ENCODE data around the gene TGOLN2. TPM values are rescaled to one million over a fixed set of nuclear protein-coding genes. Genes with fewer than 3 reads are reported as not detected.
"Not testable (repeated sequence)": the region's sequence is repeated elsewhere in the genome, so short reads cannot be mapped to it uniquely, and the experiment has no call there.

TGOLN2 gene
- total RNA-seq, 2 donors from 2014 or later: 58.6 to 67.0 TPM

GRCh38 chr2:85319796-85320195 is 8.0 kb downstream of the TGOLN2 start:
- Histone ChIP-seq H3K27me3 (ENCODE audit: control insufficient read depth, insufficient read depth, low read length, poor library complexity, severe bottlenecking) (no peaks in the 10 kb centered on the region), H3K9me3 (ENCODE audit: control insufficient read depth, low read length) (no peaks in the 10 kb centered on the region), H3K4me1 (ENCODE audit: control insufficient read depth, insufficient read depth, low read length) (no peaks in the 10 kb centered on the region), H3K9ac (ENCODE audit: extremely low read depth, low read length, poor library complexity, severe bottlenecking) (no peak overlapping the region), H3K36me3 (ENCODE audit: control insufficient read depth, insufficient read depth, low read length) (peaks cover 68% of the 10 kb centered on the region), H3K27ac (ENCODE audit: low read depth, low read length) (no peak overlapping the region), H3K4me3 (ENCODE audit: low read length) (no peak overlapping the region)
- 83 to 97% methylated on average over 2 to 4 of the region's 4 CpGs for WGBS, 2 experiments (ENCODE audit: insufficient coverage in 1 of 2, insufficient read length in 1 of 2)
- Mint-ChIP-seq H3K27me3 (ENCODE audit: insufficient read depth) (no peaks in the 10 kb centered on the region), H3K9me3 (no peaks in the 10 kb centered on the region), H3K4me1 (peaks cover under 1% of the 10 kb centered on the region), H3K27ac (no peak overlapping the region), H3K36me3 (ENCODE audit: low read depth) (peaks cover 69% of the 10 kb centered on the region), H3K4me3 (no peak overlapping the region)
- TF ChIP-seq, protein P1, sequence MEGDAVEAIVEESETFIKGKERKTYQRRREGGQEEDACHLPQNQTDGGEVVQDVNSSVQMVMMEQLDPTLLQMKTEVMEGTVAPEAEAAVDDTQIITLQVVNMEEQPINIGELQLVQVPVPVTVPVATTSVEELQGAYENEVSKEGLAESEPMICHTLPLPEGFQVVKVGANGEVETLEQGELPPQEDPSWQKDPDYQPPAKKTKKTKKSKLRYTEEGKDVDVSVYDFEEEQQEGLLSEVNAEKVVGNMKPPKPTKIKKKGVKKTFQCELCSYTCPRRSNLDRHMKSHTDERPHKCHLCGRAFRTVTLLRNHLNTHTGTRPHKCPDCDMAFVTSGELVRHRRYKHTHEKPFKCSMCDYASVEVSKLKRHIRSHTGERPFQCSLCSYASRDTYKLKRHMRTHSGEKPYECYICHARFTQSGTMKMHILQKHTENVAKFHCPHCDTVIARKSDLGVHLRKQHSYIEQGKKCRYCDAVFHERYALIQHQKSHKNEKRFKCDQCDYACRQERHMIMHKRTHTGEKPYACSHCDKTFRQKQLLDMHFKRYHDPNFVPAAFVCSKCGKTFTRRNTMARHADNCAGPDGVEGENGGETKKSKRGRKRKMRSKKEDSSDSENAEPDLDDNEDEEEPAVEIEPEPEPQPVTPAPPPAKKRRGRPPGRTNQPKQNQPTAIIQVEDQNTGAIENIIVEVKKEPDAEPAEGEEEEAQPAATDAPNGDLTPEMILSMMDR (conservative IDR thresholded peaks at IDR 0.05): no peak
- DNase-seq: no peak

GRCh38 chr2:85318222-85319074 is 9.3 kb downstream of the TGOLN2 start:
- no peaks in the 10 kb centered on the region for H3K4me1 Mint-ChIP-seq
- no peaks in the 10 kb centered on the region for H3K27me3 ChIP-seq (ENCODE audit: control insufficient read depth, insufficient read depth, low read length, poor library complexity, severe bottlenecking)
- 95% methylated on average over 7 to 11 of the region's 11 CpGs for WGBS, 2 experiments (ENCODE audit: insufficient coverage in 1 of 2, insufficient read length in 1 of 2)
- no peak overlapping the region for H3K9ac ChIP-seq (ENCODE audit: extremely low read depth, low read length, poor library complexity, severe bottlenecking)
- no peaks in the 10 kb centered on the region for H3K9me3 Mint-ChIP-seq
- H3K27ac ChIP-seq (ENCODE audit: low read depth, low read length): no peak overlapping the region
- no peak for DNase-seq
- H3K4me1 ChIP-seq (ENCODE audit: control insufficient read depth, insufficient read depth, low read length): no peaks in the 10 kb centered on the region
- H3K4me3 ChIP-seq (ENCODE audit: low read length): no peak overlapping the region
- H3K27me3 Mint-ChIP-seq (ENCODE audit: insufficient read depth): no peaks in the 10 kb centered on the region
- no peak overlapping the region for H3K4me3 Mint-ChIP-seq
- no peak overlapping the region for H3K27ac Mint-ChIP-seq
- no peaks in the 10 kb centered on the region for H3K9me3 ChIP-seq (ENCODE audit: control insufficient read depth, low read length)
- TF ChIP-seq, protein P1 (conservative IDR thresholded peaks at IDR 0.05): no peak
- H3K36me3 ChIP-seq (ENCODE audit: control insufficient read depth, insufficient read depth, low read length): peaks cover 54% of the 10 kb centered on the region
- peaks cover 57% of the 10 kb centered on the region for H3K36me3 Mint-ChIP-seq (ENCODE audit: low read depth)

GRCh38 chr2:85315921-85316320 is 11.9 kb downstream of the TGOLN2 start:
- H3K4me3 ChIP-seq (ENCODE audit: low read length); H3K4me1 Mint-ChIP-seq; H3K9me3 ChIP-seq (ENCODE audit: control insufficient read depth, low read length); H3K27me3 ChIP-seq (ENCODE audit: control insufficient read depth, insufficient read depth, low read length, poor library complexity, severe bottlenecking); H3K27ac ChIP-seq (ENCODE audit: low read depth, low read length); H3K4me1 ChIP-seq (ENCODE audit: control insufficient read depth, insufficient read depth, low read length); H3K9ac ChIP-seq (ENCODE audit: extremely low read depth, low read length, poor library complexity, severe bottlenecking); H3K27me3 Mint-ChIP-seq (ENCODE audit: insufficient read depth); H3K4me3 Mint-ChIP-seq; DNase-seq; H3K9me3 Mint-ChIP-seq; H3K27ac Mint-ChIP-seq: not testable (repeated sequence)
- H3K36me3 ChIP-seq (ENCODE audit: control insufficient read depth, insufficient read depth, low read length): peaks cover 30% of the 10 kb centered on the region
- H3K36me3 Mint-ChIP-seq (ENCODE audit: low read depth): peaks cover 32% of the 10 kb centered on the region
- 75% methylated on average over 3 of the region's 5 CpGs; no CpG with 5 or more reads in 1 of the 2 experiments for WGBS, 2 experiments (ENCODE audit: insufficient coverage in 1 of 2, insufficient read length in 1 of 2)

All from endodermal cell (in vitro differentiated cells).